NCI-H345 (cell line): ENCODE data around the gene TRAK1.
A peak's percentile ranks its signal among the peaks of the same experiment; 100 is the strongest.
"Not testable (repeated sequence)": the region's sequence is repeated elsewhere in the genome, so short reads cannot be mapped to it uniquely, and the experiment has no call there.

Experiments
- DNase-seq: peaks from one replicate; lab custom pipeline; 2025; lab: John Stamatoyannopoulos, UW

Gene TRAK1

GRCh38 chr3:42097566-42097946 is 6.4 kb downstream of the TRAK1 start:
- DNase-seq: no peak

GRCh38 chr3:42098171-42098570 is 7.0 kb downstream of the TRAK1 start:
- DNase-seq: no peak

GRCh38 chr3:42099020-42099765 is 8.0 kb downstream of the TRAK1 start:
- DNase-seq: no peak

- no peak for DNase-seq
Measured at GRCh38 chr3:42101048-42101447, 9.9 kb downstream of the TRAK1 start.

GRCh38 chr3:42101481-42101880 is 10.3 kb downstream of the TRAK1 start:
- DNase-seq: no peak

- DNase-seq: no peak
Measured at GRCh38 chr3:42102571-42102970, 11.4 kb downstream of the TRAK1 start.

GRCh38 chr3:42103921-42104665 is 12.9 kb downstream of the TRAK1 start:
- DNase-seq: not testable (repeated sequence)

GRCh38 chr3:42105994-42106393 is 14.8 kb downstream of the TRAK1 start:
- DNase-seq: not testable (repeated sequence)

- no peak for DNase-seq
Measured at GRCh38 chr3:42106646-42107045, 15.5 kb downstream of the TRAK1 start.

GRCh38 chr3:42110631-42111030 is 19.5 kb downstream of the TRAK1 start:
- no peak for DNase-seq

GRCh38 chr3:42114130-42114725 is 23.1 kb downstream of the TRAK1 start:
- DNase-seq: no peak

GRCh38 chr3:42115215-42115614 is 24.1 kb downstream of the TRAK1 start:
- no peak for DNase-seq

GRCh38 chr3:42115946-42116345 is 24.8 kb downstream of the TRAK1 start:
- DNase-seq: no peak

GRCh38 chr3:42116466-42116865 is 25.3 kb downstream of the TRAK1 start:
- DNase-seq: no peak

GRCh38 chr3:42117175-42118008 is 26.2 kb downstream of the TRAK1 start:
- no peak for DNase-seq

- DNase-seq: peak; percentile 13
Measured at GRCh38 chr3:42118762-42119361, 27.7 kb downstream of the TRAK1 start.

GRCh38 chr3:42119561-42120355 is 28.6 kb downstream of the TRAK1 start:
- DNase-seq: no peak

- no peak for DNase-seq
Measured at GRCh38 chr3:42120866-42121265, 29.7 kb downstream of the TRAK1 start.

- DNase-seq: no peak
Measured at GRCh38 chr3:42122261-42123011, 31.3 kb downstream of the TRAK1 start.

GRCh38 chr3:42123012-42123581 is 31.9 kb downstream of the TRAK1 start:
- DNase-seq: peak; percentile 1
